ENCODE results near the gene TLCD5.
A peak's percentile ranks its signal among the peaks of the same experiment; 100 is the strongest.

The TLCD5 gene

DNA sequence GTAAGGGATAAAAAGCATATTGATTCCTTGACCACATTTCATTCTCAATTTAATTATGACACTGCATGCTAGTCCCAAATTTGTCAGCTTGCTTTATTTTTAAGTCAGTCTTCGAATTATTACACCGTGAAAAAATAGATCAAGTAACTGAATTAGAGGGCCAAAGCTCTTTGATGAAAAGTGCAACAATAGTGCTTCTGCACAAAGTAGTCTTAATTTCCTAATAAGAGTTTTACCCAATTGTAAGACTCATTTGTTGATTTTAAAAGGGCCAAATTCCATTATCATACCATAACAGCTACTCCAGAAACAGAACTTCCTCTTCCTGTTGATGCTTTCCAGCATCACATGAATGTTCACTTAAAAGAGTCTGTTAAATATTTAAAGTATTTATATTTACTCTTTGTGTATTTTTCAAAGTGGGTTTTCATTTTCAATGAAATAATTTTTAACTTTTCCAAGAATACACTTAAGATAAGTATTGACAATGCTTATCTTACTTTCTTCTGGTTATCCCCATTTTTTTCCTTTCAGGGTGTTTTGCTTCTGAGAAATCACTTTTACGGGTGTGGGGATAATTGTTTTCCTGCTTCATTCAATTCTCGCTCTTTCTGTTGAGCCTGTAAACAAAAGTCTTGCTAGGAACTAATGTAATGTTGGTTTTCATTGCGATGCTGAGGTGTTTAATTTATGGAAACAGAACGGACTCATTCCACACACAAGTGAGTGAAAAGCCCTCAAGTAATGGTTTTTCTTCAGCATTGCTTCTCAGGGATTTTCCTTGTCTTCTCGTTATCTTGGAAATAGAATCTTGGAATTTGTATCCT, 13.2 kb downstream of the TLCD5 start:
- no peak for DNase-seq

DNA sequence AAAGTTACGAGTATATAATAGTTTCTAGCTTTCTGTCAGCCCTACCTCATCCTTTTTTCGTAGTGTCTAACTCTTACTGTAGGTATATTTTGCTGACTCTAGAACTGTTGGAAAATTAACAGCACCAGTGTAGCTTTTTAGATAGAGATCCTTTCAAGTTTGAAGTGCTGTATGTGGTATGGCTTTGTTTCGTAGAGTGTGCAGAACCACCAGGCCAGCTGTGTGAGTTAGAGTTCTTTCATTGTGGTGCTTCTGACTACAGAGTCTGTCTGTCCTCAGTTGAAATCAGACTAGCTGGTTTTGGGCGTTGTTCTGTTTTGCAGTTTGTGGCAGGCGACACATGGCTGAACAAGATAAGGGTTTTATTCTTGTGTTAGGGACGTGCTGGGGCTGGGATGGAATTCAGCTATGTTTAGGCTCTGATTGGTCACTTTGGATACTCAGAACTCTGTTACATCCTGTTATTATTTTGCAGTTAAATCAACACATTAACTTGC, 14.3 kb downstream of the TLCD5 start:
- DNase-seq = no peak

DNA sequence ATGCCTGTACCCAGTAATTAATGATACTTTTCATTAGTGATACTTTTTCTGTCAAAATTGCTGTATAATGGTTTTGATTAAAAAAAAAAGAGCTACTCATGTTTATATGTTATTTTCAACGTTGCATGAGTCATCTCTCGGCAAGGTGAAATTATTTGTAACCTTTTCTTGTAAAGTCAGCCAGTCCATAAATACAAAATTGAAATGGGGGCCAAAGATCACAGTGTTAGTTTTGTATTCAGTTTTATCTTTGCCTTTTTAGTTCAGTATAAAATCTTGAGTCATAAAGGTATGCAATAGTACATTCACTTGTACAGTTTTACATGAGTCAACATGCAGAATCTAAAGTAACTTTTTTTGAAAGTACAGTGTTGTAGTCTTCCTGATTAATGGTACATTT, 15.4 kb downstream of the TLCD5 start:
- no peak for DNase-seq

DNA sequence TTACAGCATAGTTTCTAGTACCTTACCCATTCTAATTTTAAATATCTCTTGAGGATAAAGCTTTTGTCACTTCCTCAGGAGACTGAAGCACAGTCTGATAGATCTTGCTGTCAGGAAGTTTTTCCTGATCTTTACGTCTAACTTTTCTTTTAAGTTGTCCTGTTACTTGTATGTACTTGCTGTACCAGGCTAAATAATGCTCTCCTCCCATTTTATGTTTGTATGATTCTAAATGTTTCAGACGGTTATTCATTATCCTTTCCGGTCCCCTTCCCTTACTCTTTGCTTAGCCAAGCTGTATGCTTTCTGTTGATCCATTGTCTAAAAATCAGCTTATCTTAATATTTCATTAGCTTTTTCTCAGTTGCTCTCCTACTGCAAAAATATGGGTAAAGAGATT, 17.1 kb downstream of the TLCD5 start:
- no peak for DNase-seq

DNA sequence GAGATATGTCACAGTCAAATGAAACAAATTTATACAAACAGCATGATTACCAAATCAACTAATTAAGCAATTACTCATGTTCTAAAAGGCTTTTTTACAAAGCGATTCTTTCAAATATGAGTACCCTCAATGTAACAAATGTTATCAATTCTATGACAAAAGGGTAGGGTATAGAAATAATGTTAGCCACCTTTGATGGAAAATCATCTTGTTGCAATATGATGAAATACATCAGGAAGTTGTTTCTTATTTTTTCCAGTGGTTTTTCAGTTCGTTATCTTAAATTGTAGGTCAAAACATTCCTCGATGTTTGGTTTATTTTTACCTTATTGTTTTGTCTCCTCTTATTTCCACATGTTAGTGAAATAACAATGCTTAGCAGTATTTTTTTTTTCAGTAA, 17.6 kb downstream of the TLCD5 start:
- DNase-seq = no peak

DNA sequence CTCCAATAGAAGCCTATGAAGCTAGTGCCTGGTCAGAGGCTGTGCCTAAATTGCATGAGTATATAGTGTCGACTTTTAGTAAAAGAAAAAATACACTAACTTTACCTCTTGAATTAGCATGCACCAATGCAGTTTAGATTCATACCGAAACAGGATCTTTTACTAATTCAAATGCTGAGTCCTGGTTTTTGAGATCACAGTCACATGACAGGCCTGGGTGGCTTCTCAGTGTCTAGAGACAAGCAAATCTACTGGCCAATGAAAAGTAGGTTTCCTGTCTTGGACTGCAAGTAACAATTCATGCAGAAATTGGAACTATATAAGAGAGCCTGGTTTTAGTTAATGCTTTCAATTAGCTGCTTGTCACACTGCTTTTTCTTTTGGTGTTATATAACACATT, 18.3 kb downstream of the TLCD5 start:
- DNase-seq = no peak

DNA sequence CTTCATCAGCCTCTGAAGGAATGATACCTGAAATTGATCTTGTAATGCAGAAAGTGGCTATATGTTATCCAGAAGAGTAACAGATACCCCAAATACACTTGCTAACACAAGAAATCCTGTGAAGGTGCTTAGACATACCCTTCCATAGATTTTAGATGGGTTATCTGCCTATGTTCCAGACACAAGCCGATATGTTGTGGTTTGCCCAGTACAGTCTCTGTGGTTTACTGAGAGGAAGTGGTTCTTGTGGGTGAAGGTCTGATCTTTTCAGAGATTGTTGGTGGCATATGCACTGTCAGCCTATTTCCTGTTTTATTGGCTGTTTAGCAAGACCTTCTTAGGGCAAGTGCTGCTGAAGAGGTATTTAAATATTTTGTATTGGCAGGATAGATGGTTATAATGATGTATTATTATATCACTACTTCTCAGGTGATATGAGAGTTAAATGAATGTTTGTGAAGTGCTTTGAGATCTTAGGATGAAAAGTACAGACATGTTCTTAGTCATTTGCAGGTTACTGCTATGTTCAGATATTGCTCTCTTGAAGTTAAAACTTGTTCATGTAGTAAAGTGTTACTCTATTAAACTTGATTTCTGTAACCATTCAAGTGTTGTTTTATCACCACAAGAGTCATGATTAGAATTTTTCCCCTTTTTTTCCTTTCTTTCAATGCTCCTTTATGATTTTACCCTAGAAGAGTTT, 19.4 kb downstream of the TLCD5 start:
- peak; percentile 45 for DNase-seq

DNA sequence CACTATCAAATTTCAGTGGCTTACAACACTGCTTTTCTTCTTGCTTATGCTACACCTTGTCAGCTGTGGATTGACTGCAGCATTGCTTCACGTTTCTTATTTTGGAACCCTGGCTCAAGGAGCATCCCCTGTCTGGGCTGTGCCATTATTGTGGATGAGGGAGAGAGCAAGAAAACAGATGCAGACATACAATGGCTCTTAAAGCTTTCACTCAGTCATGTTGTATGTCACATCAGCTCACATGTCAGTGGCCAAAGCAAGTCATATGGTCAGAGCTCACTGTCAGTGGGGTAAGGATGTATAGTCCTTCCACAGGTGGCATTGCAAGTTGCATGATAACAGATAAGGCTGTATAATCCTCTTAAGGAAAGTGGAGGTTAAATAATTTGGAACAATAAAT, 21.1 kb downstream of the TLCD5 start:
- no peak for DNase-seq

DNA sequence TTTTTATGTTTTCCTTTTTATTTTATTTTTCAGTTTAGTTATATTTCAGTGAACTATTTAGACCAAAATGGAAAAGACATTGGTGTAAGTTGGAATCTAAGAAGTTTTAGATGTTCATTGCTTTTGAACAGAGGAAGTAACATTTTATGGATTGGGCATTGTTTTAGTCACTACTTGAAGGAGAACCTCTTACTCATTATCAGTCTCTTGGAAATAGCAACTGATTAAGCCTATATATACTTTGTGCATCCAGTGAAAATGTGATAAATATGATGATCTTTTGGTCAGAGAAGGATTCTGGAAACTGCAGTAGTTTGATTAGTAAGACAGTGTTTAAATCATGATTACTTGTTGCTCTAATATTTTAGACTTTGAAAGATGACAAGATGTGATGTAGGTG, 25.5 kb downstream of the TLCD5 start:
- DNase-seq = no peak

DNA sequence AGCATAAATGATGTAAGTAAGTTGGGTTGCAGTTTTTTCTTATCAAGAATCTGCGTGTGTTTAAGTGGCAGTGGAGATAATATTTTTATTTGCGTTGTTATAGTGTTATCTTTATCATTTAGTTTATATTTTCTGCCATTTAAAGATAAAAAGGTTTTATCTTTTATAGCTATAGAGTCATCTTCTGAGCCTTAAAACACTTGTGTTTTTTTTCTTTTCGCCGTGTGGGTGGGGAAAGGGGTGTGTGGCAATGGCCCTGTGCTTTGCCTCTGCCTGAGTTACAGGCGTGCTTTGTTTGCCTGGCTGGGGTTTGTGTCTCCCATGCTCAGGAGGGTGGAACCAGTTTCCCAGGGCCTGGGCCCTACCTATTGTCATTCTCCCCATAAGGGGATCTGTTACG, 27.3 kb downstream of the TLCD5 start:
- DNase-seq = no peak

DNA sequence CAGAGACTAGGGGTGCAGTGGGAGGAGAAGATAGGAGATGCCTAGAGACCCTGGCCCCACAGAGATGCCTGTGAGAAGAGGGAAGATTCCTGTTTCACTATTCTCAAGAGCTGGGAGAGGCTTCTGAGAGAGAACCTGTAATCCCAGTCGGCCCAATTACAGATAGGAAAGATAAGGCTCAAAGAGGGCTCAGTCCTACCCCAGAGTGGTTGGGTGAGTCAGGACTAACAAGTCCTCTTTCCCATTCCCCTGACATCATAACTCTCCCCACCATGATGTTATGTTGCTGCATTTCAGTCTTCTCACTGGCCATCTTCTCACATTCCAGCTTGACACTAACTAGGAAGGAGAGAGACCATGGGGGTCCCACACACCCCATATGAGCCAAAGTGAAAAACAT, 29.0 kb downstream of the TLCD5 start:
- no peak for DNase-seq

DNA sequence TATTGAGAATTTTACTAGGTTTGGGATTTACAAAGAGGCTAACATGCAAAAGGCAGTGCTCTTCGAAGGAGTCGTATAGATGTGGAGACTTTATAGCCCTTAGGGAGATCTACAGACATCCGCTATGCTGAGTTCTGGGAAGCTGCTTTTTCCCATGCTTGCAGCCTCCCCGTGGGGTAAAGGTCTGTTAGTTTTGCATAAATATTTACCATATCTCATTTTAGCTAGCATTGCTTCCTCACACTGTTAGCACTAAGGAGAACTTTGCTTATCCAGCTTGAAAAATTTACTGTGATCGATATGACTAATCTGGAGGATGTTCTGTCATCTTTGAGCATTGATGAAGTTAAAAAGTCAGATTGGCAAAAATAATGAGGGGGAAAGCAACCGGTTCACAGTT, 29.7 kb downstream of the TLCD5 start:
- no peak for DNase-seq

DNA sequence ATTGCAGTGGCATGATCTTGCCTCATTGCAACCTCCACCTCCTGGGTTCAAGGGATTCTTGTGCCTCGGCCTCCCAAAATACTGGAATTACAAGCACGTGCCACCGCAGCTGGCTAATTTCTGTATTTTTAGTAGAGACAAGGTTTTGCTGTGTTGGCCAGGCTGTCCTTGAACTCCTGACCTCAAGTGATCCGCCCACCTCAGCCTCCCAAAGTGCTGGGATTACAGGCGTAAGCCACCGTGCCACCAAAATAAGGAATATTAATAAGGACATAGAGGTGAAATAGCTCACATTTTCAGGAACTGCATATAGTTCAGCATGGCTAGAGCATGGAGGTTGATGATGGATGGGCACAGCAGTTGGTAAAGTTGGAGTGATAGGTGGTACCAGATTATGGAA, 32.5 kb downstream of the TLCD5 start:
- no peak for DNase-seq

DNA sequence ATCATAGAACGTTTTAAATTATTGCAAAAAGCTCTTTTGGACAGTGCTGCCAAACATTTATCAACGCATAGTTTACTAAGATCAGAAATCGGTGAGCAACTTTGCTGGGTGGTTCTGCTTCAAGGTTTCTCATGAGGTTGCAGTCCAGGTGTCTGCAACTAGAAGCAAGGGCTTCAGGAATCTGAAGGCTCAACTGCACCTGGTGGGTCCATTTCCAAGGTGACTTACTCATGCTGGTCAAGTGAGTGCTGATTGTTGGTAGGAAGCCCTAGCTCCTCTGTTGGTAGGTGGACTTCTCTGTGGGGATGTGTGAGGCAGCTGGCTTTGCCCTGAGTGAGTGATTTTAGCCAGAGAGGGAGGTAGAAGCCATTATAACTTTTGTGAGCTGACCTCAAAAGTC, 33.6 kb downstream of the TLCD5 start:
- DNase-seq = no peak

DNA sequence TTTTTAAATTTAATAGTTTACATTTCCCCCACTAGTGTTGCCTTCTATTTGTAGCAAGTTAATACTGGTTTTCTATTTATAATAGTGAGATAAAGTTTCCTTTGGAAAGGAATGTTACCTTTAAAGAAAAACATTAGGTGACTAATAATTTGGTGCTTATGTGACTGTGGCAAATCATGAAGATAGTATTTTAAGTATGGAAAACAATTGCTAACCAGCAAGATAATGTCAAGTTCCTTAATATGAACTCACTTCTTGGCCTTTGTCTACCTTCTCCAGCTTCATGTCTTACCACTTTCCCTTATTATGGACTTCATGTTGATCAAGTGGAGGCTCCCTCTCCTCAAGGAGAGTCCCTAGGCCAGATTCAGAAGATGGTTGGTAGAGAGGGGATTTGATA, 38.3 kb downstream of the TLCD5 start:
- DNase-seq = no peak

DNA sequence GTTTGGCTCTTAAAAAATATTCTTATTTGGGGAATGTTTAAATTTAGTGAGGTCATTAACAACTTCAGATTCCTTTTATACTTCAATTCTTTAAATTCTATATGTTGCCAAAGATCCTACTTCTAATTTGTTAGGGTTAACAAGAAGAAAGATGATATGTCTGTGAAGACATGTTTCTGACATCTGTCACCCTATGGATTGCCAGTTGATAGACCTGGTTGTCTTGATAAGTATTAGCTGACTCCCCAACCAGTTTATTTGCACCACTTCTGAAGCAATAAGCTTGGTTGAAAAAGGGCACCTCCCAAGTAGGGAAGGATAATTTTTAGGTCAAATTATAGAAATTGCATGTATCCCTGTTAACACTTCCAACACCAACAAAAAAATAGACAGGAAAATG, 40.4 kb downstream of the TLCD5 start:
- DNase-seq = no peak

DNA sequence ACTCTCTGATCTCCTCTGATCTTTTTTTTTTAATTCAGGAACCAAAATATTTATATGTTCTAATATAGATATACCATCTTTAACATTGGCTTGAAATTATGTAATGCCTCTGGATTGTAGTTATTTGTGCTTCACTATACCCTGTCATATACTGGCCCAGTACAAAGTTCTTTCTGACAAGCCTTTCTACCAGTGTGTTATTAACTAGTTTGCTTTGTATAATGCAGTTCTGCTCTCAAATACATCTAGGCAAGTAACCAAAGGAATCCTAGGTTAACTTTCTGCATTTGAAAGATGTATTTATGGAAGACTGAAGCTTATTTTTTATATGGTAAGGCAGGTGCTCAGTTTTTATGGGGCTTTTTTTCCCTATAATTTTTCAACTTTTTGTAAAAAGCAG, 47.2 kb downstream of the TLCD5 start:
- no peak for DNase-seq

DNA sequence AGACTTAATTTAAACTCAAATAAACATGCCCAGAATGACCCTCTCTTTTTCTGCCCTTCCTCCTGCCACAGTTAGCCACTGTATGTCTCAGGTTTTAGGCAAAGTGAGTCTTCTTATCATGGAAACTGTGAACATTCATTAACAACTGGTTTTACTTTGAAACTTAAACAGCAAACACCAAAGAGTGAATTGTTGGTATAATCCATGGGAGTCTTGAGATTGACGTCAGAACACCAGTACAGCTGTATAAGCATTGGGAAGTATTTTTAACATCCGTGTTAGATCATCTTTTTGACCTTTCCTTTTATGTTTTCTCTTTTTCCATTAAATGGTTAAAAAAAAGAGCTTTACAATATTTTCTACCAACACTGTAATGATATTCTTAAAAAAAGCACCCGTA, 50.0 kb downstream of the TLCD5 start:
- no peak for DNase-seq

DNA sequence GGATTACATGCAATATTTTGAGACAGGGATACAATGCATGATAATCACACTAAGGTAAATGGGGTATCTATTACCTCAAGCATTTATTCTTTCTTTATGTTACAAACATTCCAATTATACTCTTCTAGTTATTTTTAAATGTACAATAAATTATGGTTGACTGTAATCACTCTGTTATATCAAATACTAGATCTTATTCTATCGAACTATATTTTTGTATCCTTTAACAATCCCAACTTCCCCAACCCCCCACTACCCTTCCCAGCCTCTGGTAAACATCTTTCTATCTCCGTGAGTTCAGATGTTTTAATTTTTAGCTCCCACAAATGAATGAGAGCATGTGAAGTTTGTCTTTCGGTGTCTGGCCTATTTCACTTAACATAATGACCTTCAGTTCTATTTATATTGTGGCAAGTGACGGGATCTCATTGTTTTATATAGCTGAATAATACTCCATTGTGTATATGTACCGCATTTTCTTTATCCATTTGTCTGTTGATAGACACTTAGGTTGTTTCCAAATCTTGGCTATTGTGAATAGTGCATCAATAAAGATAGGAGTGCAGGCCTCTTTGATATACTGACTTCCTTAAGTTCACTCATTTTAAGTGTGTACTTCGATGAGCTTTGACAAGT, 51.6 kb downstream of the TLCD5 start:
- DNase-seq = no peak

DNA sequence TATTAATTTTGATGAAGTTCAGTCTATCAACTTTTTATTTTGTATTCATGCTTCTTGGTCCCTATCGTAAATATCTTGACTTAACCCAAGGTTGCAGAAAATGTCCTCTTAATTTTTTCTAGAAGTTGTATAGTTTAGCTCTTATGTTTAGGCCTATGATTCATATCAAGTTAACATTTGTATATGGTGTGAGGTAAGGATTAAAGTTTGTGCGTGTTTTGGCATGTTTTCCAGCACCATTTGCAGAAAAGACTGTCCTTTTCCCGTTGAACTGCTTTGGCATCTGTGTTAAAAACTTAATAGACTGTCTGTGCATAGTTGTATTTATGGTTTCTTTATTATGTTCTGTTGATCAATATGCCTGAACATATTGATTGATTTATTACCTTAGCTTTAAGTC, 53.4 kb downstream of the TLCD5 start:
- no peak for DNase-seq

DNA sequence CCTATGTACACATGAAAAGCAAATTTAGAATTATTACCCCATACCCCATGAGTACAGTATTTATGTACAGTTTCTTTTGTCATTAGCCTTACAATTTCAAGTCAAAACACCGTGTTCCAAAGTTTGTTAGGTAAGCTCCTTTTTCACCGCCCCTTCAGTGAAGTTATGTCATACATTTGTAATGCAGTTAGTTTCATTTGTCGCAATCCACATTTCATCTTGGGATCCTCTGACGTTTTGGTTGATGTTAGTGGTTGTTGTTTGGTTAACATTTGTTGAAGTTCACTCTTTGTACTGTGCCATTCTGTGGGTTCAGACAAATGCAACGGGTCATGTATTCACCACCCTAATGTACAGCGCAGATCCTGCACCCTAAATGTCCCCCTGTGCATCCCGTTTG, 56.3 kb downstream of the TLCD5 start:
- DNase-seq = no peak
